Measurements from ENCODE around the gene FBXO45.

GRCh38 chr3:196632046-196632751 is 63.7 kb downstream of the FBXO45 start:
- TF ChIP-seq, protein P1, sequence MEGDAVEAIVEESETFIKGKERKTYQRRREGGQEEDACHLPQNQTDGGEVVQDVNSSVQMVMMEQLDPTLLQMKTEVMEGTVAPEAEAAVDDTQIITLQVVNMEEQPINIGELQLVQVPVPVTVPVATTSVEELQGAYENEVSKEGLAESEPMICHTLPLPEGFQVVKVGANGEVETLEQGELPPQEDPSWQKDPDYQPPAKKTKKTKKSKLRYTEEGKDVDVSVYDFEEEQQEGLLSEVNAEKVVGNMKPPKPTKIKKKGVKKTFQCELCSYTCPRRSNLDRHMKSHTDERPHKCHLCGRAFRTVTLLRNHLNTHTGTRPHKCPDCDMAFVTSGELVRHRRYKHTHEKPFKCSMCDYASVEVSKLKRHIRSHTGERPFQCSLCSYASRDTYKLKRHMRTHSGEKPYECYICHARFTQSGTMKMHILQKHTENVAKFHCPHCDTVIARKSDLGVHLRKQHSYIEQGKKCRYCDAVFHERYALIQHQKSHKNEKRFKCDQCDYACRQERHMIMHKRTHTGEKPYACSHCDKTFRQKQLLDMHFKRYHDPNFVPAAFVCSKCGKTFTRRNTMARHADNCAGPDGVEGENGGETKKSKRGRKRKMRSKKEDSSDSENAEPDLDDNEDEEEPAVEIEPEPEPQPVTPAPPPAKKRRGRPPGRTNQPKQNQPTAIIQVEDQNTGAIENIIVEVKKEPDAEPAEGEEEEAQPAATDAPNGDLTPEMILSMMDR (IDR thresholded peaks at IDR 0.05): no peak
- TF ChIP-seq POLR2A (IDR thresholded peaks at IDR 0.05): no peak

Data from testis (tissue), 2 donors.